Keratinocyte (primary cell): ENCODE data around the gene BNC1. TPM values are rescaled to one million over a fixed set of nuclear protein-coding genes. Genes with fewer than 3 reads are reported as not detected.

Source experiments
- DNase-seq: peaks from one replicate; pipeline ENCODE4 v3.0.0-alpha.2; 2011; ENCODE audit warnings: low read depth, missing footprints, low spot score
- FAIRE-seq: peaks from 2 replicates; lab custom pipeline; 2011; peaks lifted over from hg19 to GRCh38; lab: Jason Lieb, UNC
- H2AFZ ChIP-seq: 2 replicates; pipeline ENCODE4 v1.6.0; 2012; ENCODE audit warnings: low read length, control low read depth, inconsistent platforms; ENCODE audit not compliant: control insufficient read depth
- H3K27ac ChIP-seq: 2 replicates; pipeline ENCODE4 v1.5.1; 2011; ENCODE audit warnings: low read length; ENCODE audit not compliant: control insufficient read depth, insufficient read depth
- H3K27me3 ChIP-seq: 3 replicates; pipeline ENCODE4 v1.6.0; 2011; ENCODE audit warnings: low read length; ENCODE audit not compliant: control insufficient read depth, insufficient read depth; ENCODE audit errors: extremely low read depth
- H3K36me3 ChIP-seq, 2 experiments: 2 replicates in 1 of 2; 3 replicates in 1 of 2; pipeline ENCODE4 v1.5.1; 2011; ENCODE audit warnings: low read length in 2 of 2, mild to moderate bottlenecking in 1 of 2; ENCODE audit not compliant: control insufficient read depth in 2 of 2, insufficient read depth in 2 of 2; ENCODE audit errors: extremely low read depth in 1 of 2
- H3K4me1 ChIP-seq: 3 replicates; pipeline ENCODE4 v1.5.1; 2011; ENCODE audit warnings: low read length; ENCODE audit not compliant: control insufficient read depth, insufficient read depth; ENCODE audit errors: extremely low read depth
- H3K4me2 ChIP-seq: 3 replicates; pipeline ENCODE4 v1.6.0; 2011; ENCODE audit warnings: low read depth, low read length; ENCODE audit not compliant: control insufficient read depth, insufficient read depth; ENCODE audit errors: extremely low read depth
- H3K4me3 ChIP-seq, 3 experiments: fragments of 200-600 bp in 1 of 3; sonication (generic) in 1 of 3; 2 replicates in 2 of 3; 3 replicates in 1 of 3; pipeline ENCODE4 v1.5.1; 2011 to 2016; ENCODE audit warnings: low read length in 3 of 3, mild to moderate bottlenecking in 3 of 3, control low read depth in 2 of 3, inconsistent platforms in 1 of 3, low read depth in 1 of 3, mixed read lengths in 1 of 3, mixed run types in 1 of 3, moderate library complexity in 1 of 3; ENCODE audit not compliant: control insufficient read depth in 2 of 3, insufficient read depth in 2 of 3; ENCODE audit errors: extremely low read depth in 1 of 3
- H3K79me2 ChIP-seq: 2 replicates; pipeline ENCODE4 v1.6.0; 2012; ENCODE audit warnings: low read length; ENCODE audit not compliant: control insufficient read depth, insufficient read depth
- H3K9ac ChIP-seq: 3 replicates; pipeline ENCODE4 v1.6.0; 2011; ENCODE audit warnings: low read length; ENCODE audit not compliant: control insufficient read depth, insufficient read depth; ENCODE audit errors: extremely low read depth
- H3K9me1 ChIP-seq: 3 replicates; pipeline ENCODE4 v1.6.0; 2011; ENCODE audit warnings: low read length; ENCODE audit not compliant: control insufficient read depth, insufficient read depth; ENCODE audit errors: extremely low read depth
- H3K9me3 ChIP-seq: 2 replicates; pipeline ENCODE4 v1.5.1; 2012; ENCODE audit warnings: low read depth, low read length; ENCODE audit not compliant: control insufficient read depth
- H4K20me1 ChIP-seq: 3 replicates; pipeline ENCODE4 v1.6.0; 2011; ENCODE audit warnings: low read length; ENCODE audit not compliant: control insufficient read depth, insufficient read depth; ENCODE audit errors: extremely low read depth
- CTCF ChIP-seq, 3 experiments: IDR thresholded peaks in 1 of 3; conservative IDR thresholded peaks in 1 of 3; optimal IDR thresholded peaks in 1 of 3; 2 replicates in 2 of 3; 3 replicates in 1 of 3; pipeline versions ENCODE3 to v1.5.1; 2011; ENCODE audit warnings: low read length in 3 of 3, mild to moderate bottlenecking in 3 of 3, moderate library complexity in 2 of 3, control low read depth in 1 of 3, inconsistent platforms in 1 of 3; ENCODE audit not compliant: insufficient read depth in 2 of 3; ENCODE audit errors: extremely low read depth in 1 of 3
- EZH2 ChIP-seq: IDR thresholded peaks from one replicate; pipeline ENCODE4 v1.6.1; 2012; ENCODE audit warnings: inconsistent platforms, mild to moderate bottlenecking, low read length, moderate library complexity
- dilution Hi-C: fragments of 300-500 bp; cut with MboI; formaldehyde crosslinking; loops from one replicate; pipeline ENCODE4 v1.7.0; 2020; ENCODE audit warnings: low sequenced_read_pairs; ENCODE audit not compliant: extremely low pct_ligation_motif_present
- polyA plus RNA-seq, 5 experiments: library from polyadenylated mRNA; depleted of rRNA in 3 of 5; stranded (reverse) in 3 of 5; stranded (forward) in 1 of 5; unstranded in 1 of 5; fragments of >200 nt; gene quantifications; 1 replicate in 1 of 5; 2 replicates in 3 of 5; 3 replicates in 1 of 5; pipeline versions ENCODE4 v1.2.1 to v1.2.3, GENCODE V29; 2011 to 2012; ENCODE audit warnings: missing spikeins in 2 of 5, low read depth in 1 of 5, low replicate concordance in 1 of 5

BNC1 gene
- polyA plus RNA-seq, 1 donor (not counting 4 experiments of a cell fraction or from before 2014, with no cell fraction given) = 137 TPM

- Histone ChIP-seq H3K4me1 (peaks cover 40% of the 10 kb centered on the region), H2AFZ (no peak overlapping the region), H4K20me1 (peaks cover 39% of the 10 kb centered on the region), H3K4me3 (no peak overlapping the region), H3K9me1 (no peaks in the 10 kb centered on the region), H3K9ac (no peak overlapping the region), H3K36me3 (peaks cover 9 to 36% of the 10 kb centered on the region in 2 experiments), H3K79me2 (peaks cover 100% of the 10 kb centered on the region), H3K9me3 (no peaks in the 10 kb centered on the region), H3K27me3 (no peaks in the 10 kb centered on the region), H3K4me2 (no peak overlapping the region), H3K27ac (no peak overlapping the region)
- TF ChIP-seq CTCF (optimal IDR thresholded peaks at IDR 0.05 in 1 of 3, IDR thresholded peaks at IDR 0.05 in 1 of 3, conservative IDR thresholded peaks at IDR 0.05 in 1 of 3; ENCODE audit: extremely low read depth in 1 of 3, insufficient read depth in 2 of 3, low read length in 3 of 3) (no peak), EZH2 (no peak)
- FAIRE-seq = peak; percentile 58
- no peak for DNase-seq
- dilution Hi-C loops = no loop called here
Measured at GRCh38 chr15:83275412-83275811, 9.1 kb downstream of the BNC1 start.

GRCh38 chr15:83270176-83270575, 14.3 kb downstream of the BNC1 start:
- H3K27ac ChIP-seq = no peak overlapping the region
- no peak for DNase-seq
- peaks cover 27% of the 10 kb centered on the region for H4K20me1 ChIP-seq
- H3K27me3 ChIP-seq = no peaks in the 10 kb centered on the region
- H3K4me2 ChIP-seq = no peak overlapping the region
- FAIRE-seq = peak; percentile 5
- no peaks in the 10 kb centered on the region for H3K4me1 ChIP-seq
- H3K4me3 ChIP-seq = no peak overlapping the region
- H3K36me3 ChIP-seq = peaks cover 22 to 39% of the 10 kb centered on the region in 2 experiments
- no peak overlapping the region for H3K9ac ChIP-seq
- peaks cover 100% of the 10 kb centered on the region for H3K79me2 ChIP-seq
- H3K9me1 ChIP-seq = no peaks in the 10 kb centered on the region
- no peak overlapping the region for H2AFZ ChIP-seq
- dilution Hi-C loops = loop anchor here (25.0 kb wide), 1 partner anchor 292 kb away; no protein-coding TSS in a partner anchor
- TF ChIP-seq EZH2 = no peak
- H3K9me3 ChIP-seq = no peaks in the 10 kb centered on the region

GRCh38 chr15:83268147-83268546, 16.3 kb downstream of the BNC1 start:
- Histone ChIP-seq H4K20me1 (peaks cover 28% of the 10 kb centered on the region), H3K4me1 (no peaks in the 10 kb centered on the region), H3K27me3 (no peaks in the 10 kb centered on the region), H3K9me1 (peaks cover 2% of the 10 kb centered on the region), H3K4me3 (no peak overlapping the region), H3K9me3 (no peaks in the 10 kb centered on the region), H3K79me2 (peaks cover 99% of the 10 kb centered on the region), H3K9ac (no peak overlapping the region), H2AFZ (no peak overlapping the region), H3K36me3 (peaks cover 36 to 52% of the 10 kb centered on the region in 2 experiments), H3K27ac (no peak overlapping the region), H3K4me2 (no peak overlapping the region)
- dilution Hi-C loops = loop anchor here (25.0 kb wide), 1 partner anchor 294 kb away; no protein-coding TSS in a partner anchor
- DNase-seq = no peak
- TF ChIP-seq CTCF (optimal IDR thresholded peaks at IDR 0.05 in 1 of 3, IDR thresholded peaks at IDR 0.05 in 1 of 3, conservative IDR thresholded peaks at IDR 0.05 in 1 of 3; ENCODE audit: extremely low read depth in 1 of 3, insufficient read depth in 2 of 3, low read length in 3 of 3) (no peak), EZH2 (no peak)
- no peak for FAIRE-seq
